Suprapubic skin (tissue), 4 donors: ENCODE measurements around the gene RASA2.

Source experiments
- CTCF ChIP-seq, 2 donors: fragments of 200-600 bp in 1 of 2; fragments of 450-650 bp in 1 of 2; sonication (generic) in 1 of 2; IDR thresholded peaks; one replicate each; pipeline ENCODE4 v1.5.1; 2016 to 2019; ENCODE audit warnings: antibody characterized with exemption in 2 of 2, mild to moderate bottlenecking in 1 of 2, moderate library complexity in 1 of 2
- EP300 ChIP-seq: sonication (generic); formaldehyde crosslinking; IDR thresholded peaks from one replicate; pipeline ENCODE4 v1.6.1; 2017; ENCODE audit warnings: antibody characterized with exemption
- POLR2A ChIP-seq, 2 donors: fragments of 450-650 bp; IDR thresholded peaks; one replicate each; pipeline ENCODE4 v1.6.1; 2017; ENCODE audit warnings: antibody characterized with exemption in 2 of 2, mild to moderate bottlenecking in 2 of 2, moderate library complexity in 2 of 2
- POLR2AphosphoS5 ChIP-seq, 3 donors: sonication (generic); formaldehyde crosslinking; IDR thresholded peaks; one replicate each; pipeline ENCODE4 v1.6.1; 2017; ENCODE audit warnings: antibody characterized with exemption in 3 of 3

GRCh38 chr3:141660614-141660947 is 173.8 kb downstream of the RASA2 start:
- TF ChIP-seq CTCF (IDR thresholded peaks at IDR 0.05) (no peak), POLR2A (IDR thresholded peaks at IDR 0.05) (no peak), EP300 (no peak), POLR2AphosphoS5 (IDR thresholded peaks at IDR 0.05) (no peak)
